TTC549 (cell line): ENCODE data around the gene FPR1.

Experiments
- FAIRE-seq: peaks from 2 replicates; lab custom pipeline; 2012; peaks lifted over from hg19 to GRCh38; lab: Jason Lieb, UNC

Gene FPR1, protein sequence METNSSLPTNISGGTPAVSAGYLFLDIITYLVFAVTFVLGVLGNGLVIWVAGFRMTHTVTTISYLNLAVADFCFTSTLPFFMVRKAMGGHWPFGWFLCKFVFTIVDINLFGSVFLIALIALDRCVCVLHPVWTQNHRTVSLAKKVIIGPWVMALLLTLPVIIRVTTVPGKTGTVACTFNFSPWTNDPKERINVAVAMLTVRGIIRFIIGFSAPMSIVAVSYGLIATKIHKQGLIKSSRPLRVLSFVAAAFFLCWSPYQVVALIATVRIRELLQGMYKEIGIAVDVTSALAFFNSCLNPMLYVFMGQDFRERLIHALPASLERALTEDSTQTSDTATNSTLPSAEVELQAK

DNA sequence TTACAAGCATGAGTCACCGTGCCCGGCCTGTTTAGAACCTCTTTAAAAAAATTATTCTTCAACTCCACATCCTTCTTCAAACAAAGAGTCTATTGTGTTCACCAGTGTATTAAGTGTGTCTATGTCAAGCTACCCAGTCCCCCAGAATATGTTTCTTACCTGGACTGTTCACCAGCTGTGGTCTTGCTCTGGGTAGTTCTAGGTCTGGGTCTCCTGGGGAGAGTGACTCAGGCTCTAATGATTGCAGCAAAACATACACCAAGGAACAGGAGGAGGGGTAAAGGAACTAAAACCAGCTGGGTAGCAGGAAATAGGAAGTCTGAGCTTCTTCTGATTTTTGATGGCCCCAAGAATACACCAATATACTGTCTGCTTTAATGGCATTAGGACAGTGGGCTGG lies at the start of gene FPR1:
TSS of gene FPR1 (minus strand) at position 224 of the 400 bp plus-strand sequence. CDS start 4,884 bp downstream, outside the sequence.
- FAIRE-seq: no peak

DNA sequence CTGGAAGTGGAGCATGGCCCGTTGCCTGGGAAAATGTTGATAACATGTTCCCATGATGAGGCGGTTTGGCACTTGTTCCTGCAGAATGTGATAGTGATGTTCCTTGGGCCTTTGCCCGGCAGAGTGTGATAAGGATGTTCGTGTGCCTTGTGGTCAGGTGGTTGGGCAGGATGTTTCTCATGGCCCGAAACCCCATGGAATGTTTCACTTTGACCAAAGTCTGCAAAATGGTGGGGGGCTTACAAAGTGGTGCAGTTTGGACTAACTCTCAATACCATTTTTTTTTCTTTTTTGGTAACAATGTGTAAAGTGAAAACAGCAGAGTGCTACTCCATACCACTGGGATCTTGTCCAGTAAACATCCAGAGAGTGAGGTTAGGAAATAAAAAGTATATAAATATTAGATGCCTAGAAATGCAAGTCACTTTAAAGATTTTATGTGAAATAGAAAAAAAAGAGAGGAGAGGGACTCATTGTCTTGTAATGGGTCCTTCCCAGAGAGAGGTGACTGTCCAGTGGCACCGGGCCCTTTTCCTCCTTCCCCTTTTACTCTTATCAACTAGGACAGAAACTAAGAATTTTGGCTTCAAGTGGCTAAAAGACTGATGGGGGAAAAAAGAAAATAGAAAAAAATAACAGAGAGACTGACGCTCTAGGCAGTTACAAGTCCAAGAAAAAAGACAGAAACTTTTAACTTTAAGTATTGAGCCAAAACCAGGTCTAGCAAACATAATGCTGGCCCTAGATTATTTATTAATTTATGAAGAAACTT lies 49.0 kb upstream of the FPR1 start:
- no peak for FAIRE-seq

DNA sequence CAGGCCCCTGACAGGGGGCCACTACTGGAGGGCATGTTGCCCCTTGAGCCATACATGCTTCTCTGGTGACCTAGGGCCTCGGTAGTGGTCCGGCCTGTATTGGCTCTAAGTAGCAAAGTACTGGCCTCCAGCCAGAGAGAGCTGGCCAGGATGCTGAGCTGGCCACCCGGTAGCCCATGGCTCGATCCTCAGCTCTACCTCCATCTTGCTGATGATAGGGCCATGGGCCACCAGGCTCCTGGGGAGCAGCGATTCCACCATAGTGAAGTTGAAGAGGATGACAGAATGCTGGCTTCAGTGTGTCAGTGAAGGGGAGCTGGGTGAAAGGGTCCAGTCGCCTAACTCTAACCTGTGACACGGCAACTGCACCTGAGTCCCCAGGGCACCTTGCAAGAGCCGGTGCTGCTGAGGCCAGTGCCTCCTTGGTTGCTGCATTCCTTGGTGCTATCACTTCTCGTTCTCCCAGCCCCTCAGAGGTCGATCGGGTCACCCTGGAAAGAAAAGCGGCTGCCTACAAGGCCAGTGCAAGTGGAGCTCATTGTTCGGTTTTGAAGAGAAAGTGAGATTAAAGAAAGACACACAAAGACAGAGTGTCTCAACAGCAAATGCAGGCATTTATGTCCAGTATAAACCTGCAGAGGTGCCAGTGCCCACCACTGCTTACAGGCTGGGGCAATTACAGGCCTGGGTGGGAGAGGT lies 48.2 kb upstream of the FPR1 start:
- no peak for FAIRE-seq

DNA sequence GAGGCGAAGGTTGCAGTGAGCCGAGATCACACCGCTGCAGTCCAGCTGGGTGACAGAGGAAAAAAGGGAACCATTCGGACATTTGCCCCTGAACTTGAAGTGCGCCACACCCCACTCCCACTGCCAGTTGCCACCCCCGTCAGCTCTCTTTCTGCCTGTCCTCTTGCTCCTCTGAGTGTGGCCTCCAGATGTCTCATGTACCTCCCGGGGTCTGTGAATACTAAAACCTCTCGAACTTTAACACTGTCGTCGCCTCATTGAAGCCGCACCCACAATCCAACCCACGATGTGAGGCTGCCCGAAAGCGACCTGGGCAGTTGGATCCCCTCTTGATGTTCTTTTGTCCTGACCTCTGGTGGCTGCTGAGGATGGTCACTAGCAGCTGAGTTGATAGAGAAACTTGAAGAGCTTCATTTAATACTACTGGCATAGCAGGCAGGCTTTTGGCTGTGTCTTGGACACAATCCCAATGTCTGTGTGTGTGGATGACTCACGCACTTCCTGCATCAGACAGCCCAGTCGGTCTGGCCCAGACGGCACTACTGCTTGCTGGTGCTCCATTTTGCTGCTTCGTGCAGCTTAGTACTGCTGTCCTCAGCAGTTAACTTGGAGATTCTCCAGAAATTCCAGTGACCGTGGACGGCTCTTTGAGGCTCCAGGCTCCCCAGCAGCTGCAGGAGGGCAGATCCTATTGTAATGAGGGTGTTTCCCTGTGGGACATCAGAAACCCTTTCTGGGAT lies 47.5 kb upstream of the FPR1 start:
- no peak for FAIRE-seq

DNA sequence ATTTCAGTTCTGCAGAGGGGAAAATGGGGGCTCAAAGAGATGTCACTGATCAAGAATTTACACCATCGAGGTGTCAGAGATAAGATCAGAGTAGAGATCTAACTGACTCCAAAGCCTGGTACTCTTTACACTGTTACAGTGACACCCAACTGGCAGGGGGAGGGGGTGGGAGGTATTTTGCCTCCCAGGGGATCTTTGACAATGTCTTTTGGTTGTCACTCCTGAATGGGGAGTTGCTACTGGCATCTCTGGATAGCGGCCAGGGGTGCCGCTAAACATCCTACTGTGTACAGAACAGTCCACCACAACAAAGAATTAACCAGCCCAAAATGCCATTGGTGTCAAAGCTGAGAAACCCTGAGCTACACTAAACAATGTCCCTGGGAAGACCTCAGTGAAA lies 46.4 kb upstream of the FPR1 start:
- no peak for FAIRE-seq

DNA sequence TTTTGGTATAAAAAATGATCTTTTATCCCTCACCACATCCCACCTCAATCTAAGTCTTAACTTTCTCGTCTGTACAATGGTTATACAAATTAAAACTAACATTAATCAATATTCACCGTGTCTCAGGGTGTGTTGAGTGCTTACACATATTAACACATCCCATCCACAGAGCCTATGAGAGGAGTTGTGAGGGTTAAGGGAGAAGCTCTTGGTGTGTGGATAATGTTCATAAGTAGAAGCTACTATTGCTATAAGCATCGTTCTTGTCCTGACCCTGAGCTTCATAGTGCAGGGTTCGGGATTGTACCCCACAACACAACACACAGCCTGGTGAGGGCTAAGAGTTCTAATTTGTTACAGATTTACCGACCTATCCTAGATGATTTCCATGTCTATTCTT lies 45.8 kb upstream of the FPR1 start:
- no peak for FAIRE-seq

DNA sequence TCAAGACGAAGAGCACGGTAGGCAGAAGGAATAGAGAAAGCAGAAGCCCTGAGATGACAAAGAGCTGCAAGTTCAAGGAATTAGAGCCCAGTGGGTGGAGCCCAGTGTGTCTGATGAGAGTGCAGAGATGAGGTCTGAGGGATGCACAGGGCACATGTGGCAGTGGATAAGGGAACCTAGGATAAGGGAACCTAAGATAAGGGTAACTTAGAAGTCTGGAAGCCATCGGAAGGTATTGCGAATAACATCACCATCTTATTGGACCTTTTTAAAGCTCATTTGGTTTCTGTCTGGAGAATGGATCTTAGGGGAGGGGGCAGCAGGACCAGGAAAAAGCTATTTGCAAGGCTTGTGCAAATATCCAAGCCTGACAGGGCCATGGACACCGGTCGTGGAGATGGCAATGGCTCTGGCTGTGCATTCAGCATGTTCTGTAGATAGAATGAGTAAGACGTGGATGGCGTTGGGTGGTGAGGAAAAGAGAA lies 44.6 kb upstream of the FPR1 start:
- FAIRE-seq: no peak

DNA sequence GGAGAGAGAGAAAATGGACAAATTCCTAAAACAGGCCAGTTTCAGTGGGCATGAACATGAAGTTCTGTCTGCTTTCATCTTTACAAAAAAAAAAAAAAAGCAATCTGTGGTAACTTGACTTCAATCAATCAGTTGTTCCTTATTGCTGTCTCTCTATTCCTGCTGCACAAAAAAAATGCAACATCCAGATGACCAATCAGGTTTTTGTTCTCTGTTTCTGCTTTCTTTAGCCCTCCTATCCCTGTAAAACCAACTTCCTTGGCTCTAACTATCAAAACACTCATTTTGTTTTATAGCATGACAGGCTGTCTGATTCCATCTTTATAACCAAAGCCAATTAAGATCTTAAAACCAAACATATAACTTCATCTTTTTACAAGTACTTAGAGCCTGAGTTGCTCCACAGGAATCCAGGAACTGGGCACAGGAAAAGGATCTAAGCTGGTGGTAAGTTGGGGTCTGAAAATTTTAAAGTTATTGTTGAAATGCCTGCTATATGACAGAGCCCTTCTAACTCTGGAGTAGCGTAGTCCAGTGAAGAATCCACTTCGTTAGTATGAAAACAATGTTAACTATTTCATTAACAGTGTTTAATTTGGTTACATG lies 43.3 kb upstream of the FPR1 start, which contains the start of gene FPR3:
TSS of gene FPR3 (plus strand) at position 273 of the 606 bp plus-strand sequence. CDS start 28,592 bp downstream, outside the sequence.
- FAIRE-seq: no peak

DNA sequence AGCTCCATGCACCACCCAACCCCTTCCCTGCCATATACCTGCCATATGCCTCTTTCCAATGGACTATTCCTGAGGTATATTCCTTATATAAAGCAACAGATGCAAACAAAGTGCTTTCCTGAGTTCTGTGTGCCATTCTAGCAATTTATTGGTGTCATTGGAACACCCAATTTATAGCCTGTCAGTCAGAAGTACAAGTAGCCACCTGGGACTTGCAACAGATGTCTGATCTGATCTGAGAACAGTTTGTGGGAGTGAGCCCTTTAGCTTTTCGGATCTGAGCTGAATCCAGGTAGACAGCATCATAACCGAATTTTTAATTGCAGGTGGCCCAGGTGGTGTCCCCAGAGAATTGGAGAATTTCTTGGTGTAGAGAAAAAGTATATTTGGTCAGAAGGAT lies 42.3 kb upstream of the FPR1 start:
- FAIRE-seq: no peak

DNA sequence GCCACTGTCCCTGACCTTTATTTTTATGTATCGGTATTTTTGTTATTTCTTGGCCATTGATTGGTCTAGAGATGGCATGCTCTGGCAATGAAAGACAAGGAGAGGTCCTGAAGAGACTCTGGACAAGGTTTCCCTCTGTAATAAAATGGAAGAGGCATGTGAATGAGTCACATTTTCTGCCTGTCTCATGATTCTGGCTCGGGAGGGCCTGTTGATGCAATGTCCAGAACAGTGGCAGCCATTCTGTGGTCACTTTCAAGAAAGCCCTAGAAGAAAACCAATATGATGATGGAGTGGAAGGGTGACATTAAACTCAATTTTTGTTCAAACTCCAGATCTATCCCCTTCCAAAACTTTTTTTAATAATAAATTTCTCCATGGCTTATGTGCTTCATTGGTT lies 41.3 kb upstream of the FPR1 start:
- FAIRE-seq: no peak

DNA sequence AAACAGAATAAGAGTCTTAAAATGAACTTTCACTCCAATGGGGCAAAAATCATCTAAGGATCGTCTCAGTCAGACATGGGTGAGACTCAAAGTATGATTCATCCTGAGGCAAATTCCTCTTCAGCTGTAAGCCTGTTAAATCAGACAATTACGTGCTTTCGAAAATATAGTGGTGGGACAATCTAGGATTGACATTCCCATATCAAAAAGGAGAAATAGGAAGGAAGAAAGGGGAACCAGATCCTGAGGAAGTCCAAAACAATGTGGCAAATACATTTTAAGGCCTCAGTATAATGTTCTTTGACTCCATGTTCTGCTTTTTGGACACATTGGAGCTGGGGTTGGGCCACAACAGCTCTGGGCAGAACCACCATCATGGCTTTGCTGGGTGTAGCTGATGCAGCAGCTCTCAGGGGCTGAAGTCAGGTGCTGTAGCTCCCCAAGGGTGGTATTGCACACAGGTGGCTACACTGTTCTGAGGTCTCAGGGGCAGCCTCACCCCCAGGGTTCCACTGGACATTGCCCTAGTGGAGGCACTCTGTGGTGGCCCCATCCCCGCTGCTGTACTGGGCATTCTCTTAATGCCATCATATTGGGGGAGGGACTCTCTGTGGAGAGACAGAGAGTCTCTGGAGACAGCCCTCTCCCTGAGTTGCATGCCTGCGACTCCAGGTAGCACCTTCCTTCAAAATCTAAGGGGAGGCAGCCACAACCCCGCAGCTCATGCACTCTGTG lies 37.5 kb upstream of the FPR1 start:
- FAIRE-seq: no peak

DNA sequence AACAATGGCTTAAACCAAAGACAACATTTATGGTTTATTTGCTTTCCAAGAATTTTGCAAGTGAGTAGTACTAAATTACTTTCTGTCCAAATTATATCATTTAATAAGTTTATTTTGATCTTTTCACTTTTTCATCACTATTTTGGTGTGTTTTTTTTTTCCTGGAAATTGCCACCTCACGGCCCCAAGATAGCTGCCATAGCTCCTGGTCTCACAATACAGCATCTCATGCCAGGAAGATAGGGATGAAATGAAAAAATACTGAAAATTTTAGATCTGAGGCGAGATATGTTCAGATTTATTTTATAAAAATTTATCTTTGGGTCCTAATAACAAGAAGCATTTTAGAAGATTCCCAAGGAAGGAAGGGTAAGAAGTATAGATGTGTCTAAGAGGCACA lies 36.4 kb upstream of the FPR1 start:
- no peak for FAIRE-seq

DNA sequence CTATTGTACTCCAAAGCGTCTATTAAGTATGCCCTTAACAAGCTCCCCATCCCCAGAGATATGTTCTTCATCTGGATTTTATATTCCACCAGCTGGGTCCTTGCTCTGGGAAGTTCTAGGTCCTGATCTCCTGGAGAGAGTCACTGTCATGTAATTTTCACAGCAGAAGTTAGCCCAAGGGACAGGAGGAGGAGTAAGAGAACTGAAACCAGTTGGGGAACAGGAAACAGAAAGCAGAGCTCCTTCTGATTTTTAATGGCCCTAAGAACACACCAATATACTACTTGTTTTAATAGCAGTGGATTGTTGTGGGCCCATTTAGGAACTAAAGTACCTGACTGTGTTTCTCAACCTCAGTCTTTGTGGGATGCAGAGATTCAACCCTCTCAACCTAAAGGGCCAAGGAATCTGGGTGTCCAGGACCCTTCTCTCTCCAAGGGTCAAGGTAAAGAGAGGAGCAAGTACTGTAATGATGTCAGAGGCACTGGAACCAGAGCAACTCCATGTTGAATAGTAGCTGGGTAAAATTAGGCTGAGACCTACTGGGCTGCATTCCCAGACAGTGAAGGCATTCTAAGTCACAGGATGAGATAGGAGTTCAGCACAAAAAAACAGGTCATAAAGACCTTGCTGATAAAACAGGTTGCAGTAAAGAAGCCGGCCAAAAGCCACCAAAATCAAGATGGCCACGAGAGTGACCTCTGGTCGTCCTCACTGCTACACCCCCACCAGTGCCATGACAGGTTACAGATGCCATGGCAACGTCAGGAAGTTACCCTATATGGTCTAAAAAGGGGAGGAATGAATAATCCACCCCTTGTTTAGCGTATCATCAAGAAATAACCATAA lies 35.2 kb upstream of the FPR1 start:
- no peak for FAIRE-seq

DNA sequence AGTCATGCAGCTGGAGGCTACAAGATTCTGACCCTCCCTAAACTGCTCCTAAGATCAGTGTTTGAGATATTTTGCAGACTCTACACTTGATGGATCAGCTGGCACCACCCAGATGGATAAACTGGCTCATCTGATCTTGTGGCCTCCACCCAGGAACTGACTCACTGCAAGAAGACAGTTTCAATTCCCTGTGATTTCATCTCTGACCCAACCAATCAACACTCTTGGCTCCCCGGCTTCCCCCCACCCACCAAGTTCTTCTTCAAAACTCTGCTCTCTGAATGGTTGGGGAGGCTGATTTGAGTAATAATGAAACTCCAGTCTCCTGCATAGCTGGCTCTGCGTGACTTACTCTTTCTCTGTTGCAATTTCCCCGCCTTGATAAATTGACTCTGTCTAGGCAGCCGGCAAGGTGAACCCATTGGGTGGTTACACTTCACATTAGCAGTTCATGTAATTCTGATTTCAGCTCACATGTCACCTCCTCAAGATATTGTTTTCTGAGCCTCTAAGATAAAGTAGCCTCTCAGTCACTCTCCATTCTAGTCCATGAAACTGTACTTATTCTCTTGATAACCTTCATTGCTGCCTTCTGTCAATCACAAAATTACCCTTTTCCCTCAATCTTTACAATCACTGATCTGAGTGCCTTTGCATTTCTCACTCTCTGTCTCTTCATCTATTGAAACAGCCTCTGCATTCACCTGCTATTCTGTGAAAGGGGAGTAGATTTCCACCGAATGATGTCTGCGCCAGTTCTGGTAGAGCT lies 33.4 kb upstream of the FPR1 start:
- FAIRE-seq: no peak

DNA sequence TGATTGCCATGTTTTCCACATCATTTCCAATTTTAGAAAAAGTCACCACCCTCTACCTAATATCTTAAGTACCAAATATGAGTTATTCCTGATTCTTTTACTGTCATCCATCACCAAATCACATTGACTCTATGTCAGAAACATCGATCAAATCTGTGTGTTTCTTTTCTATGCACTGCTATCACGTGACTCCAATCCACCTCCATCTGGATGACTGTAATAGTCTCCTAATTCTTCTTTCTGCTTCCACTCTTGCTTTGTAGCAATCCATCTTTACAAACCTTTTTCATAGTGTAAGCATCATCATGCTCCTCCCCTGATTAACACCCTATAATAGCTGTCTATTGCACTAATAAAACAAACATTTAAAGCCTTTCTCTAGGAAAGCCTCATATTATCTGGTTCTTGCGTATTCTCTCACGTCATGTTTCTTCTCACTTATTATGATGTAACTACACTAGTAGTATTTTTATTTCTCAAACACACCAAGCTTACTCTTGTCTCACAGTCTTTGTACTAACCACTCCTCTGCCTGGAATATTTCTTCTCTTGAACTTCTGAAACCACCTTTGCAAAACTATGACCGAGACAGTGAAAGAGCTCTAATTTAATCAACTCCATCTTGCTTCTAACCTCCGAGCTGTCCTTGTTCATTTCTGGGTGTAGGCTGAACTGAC lies 32.6 kb upstream of the FPR1 start:
- FAIRE-seq: no peak

DNA sequence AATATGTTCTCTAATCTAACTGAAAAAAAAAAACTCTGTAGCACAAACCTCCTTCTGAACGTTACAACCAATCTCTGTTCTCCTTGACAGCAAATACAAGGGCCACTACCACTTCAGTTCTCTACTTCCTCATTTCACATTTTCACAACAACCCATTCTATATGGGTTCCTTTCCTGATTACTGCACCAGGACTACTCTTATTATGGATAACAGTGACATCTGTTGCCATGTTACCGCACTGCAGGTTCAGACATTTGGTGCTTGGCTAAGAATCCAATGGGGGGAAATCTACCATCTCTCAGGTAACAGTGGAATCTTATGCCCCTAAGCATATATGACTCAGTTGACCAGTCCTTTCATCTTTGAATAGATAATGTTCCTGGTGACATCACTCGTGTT lies 31.7 kb upstream of the FPR1 start:
- FAIRE-seq: no peak

DNA sequence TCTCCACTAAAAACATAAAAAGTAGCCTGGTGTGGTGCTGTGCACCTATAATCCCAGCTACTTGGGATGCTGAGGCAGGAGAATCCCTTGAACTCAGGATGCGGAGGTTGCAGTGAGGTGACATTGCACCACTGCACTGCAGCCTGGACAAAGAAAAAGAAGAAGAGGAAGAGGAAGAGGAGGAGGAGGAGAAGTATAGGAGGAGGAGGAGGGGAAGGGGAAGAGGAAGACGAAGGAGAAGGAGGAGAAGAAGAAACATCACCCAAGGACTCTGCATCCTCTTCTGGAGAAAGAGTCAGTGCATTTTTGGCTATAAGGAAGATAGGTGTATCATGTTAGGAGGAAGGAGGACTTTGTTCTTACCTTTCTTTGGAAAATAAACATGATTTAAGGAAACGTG lies 30.3 kb upstream of the FPR1 start:
- FAIRE-seq: no peak

DNA sequence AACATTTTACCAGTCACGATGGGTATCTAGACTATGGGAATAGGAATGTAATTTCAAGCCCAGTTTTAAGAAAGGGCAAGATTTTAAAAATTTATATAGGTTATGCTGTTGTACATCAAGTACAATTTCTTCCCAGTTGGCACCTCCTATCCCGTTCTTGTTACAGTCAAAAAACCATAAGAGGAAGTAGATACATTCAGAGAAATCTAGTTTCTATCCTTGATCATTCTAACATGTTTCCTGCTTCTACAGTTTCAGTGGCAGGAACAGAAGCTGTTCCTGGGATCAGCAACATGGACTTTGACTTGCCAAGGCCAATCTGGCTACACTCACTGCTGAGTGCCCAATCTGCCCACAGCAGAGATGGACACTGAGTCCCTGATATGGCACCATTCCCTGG lies 28.6 kb upstream of the FPR1 start:
- no peak for FAIRE-seq

DNA sequence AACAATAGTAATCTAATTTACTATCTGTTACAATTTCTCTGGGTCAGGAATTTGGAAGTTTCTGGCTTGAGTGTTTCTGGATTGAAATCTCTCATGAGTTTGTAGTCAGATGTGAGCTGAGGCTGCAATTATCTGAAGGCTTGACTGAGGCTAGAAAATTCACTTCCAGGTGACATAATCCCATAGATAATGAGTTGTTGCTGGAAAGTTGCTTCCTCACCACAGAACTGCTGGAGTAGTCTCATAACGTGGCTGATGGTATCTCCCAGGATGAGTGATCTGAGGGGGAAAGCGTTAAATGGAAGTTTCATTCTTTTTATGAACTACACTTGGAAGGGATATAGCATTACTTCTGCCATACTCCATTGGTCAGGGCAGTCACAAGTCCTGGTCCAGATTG lies 28.0 kb upstream of the FPR1 start:
- no peak for FAIRE-seq
